HL-60 (cell line): Measurements from ENCODE around the gene GPR12.

Source experiments
- CTCF ChIP-seq: IDR thresholded peaks from one replicate; pipeline ENCODE4 v1.5.1; 2011; ENCODE audit warnings: low read length, control low read depth, inconsistent platforms; ENCODE audit not compliant: insufficient read depth
- GABPA ChIP-seq: IDR thresholded peaks from 2 replicates; pipeline ENCODE4 v1.6.1; 2012; ENCODE audit warnings: low read depth
- POLR2AphosphoS5 ChIP-seq: IDR thresholded peaks from 2 replicates; pipeline ENCODE4 v1.6.1; 2012; ENCODE audit warnings: low read depth
- TF ChIP-seq, protein P1 (sequence below): IDR thresholded peaks from 2 replicates; pipeline ENCODE4 v1.6.1; 2012; ENCODE audit warnings: low read depth; ENCODE audit not compliant: insufficient replicate concordance

DNA sequence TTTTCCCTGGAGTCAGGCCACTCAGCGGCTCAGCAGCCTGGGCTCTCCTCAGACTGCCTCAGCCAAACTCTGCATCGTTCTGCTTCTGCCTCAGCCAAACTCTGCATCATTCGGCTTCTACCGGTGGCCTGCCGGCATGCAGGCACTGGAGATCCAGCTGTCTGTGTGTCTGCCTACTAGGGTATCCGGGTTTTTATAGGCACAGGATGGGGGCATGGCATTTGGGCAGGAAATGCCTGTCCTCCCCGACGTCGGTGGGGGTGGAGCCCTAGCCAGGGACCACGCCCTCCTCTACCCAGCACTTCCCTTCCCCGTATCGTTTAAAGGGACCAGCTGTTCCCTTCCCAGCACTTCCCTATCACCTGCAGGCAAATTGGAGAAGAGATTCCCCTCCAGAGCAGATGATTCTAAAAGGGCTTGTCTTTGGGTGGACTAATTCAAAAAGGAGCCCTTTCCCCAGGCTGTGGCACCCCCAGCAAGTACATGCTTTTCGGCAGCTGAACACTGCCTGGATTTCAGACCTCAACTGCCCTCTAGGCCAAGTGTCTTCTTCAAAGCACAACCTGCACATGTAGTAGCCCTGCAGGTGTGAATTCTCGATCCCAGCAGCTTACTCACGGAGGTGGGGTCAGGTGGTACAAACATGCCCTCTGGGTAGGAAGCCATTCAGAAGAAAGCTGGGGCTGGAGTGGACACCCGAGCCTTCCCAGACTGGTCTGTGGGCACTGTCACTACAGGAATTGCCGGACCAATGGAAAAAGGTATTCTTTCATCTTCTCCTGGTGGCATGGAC lies 25.4 kb upstream of the GPR12 start:
- TF ChIP-seq CTCF (no peak), POLR2AphosphoS5 (peak; percentile 54), GABPA (no peak)
- TF ChIP-seq, protein P1, sequence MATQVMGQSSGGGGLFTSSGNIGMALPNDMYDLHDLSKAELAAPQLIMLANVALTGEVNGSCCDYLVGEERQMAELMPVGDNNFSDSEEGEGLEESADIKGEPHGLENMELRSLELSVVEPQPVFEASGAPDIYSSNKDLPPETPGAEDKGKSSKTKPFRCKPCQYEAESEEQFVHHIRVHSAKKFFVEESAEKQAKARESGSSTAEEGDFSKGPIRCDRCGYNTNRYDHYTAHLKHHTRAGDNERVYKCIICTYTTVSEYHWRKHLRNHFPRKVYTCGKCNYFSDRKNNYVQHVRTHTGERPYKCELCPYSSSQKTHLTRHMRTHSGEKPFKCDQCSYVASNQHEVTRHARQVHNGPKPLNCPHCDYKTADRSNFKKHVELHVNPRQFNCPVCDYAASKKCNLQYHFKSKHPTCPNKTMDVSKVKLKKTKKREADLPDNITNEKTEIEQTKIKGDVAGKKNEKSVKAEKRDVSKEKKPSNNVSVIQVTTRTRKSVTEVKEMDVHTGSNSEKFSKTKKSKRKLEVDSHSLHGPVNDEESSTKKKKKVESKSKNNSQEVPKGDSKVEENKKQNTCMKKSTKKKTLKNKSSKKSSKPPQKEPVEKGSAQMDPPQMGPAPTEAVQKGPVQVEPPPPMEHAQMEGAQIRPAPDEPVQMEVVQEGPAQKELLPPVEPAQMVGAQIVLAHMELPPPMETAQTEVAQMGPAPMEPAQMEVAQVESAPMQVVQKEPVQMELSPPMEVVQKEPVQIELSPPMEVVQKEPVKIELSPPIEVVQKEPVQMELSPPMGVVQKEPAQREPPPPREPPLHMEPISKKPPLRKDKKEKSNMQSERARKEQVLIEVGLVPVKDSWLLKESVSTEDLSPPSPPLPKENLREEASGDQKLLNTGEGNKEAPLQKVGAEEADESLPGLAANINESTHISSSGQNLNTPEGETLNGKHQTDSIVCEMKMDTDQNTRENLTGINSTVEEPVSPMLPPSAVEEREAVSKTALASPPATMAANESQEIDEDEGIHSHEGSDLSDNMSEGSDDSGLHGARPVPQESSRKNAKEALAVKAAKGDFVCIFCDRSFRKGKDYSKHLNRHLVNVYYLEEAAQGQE: no peak
